ENCODE measurements around the gene NOXO1.

DNA sequence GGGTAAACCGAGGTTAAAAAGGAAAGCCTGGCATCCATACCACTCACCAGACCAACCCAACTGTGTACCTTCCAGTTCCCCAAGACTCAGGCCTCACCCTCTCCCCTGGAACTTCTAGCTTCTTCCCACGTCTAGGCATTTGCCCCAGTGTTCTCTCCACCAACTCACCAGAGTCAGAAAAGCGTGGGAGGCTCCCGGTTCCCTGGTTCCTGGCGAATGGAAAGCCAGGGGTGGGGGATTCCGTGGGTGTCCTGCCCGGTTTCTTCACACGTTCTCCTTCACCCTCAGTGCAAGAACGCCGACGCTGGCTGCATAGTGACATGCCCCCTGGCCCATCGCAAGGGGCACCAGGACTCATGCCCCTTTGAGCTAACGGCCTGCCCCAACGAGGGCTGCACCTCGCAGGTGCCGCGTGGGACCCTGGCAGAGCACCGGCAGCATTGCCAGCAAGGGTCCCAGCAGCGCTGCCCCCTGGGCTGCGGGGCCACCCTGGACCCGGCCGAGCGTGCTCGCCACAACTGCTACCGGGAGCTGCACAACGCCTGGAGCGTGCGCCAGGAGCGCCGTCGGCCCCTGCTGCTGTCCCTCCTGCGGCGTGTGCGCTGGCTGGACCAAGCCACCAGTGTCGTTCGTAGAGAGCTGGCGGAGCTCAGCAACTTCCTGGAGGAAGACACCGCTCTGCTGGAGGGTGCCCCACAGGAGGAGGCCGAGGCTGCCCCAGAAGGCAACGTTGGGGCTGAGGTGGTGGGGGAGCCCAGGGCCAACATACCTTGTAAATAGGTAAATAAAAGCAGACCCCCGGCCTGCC lies 12.9 kb downstream of the NOXO1 start:
- TF ChIP-seq, protein P1, sequence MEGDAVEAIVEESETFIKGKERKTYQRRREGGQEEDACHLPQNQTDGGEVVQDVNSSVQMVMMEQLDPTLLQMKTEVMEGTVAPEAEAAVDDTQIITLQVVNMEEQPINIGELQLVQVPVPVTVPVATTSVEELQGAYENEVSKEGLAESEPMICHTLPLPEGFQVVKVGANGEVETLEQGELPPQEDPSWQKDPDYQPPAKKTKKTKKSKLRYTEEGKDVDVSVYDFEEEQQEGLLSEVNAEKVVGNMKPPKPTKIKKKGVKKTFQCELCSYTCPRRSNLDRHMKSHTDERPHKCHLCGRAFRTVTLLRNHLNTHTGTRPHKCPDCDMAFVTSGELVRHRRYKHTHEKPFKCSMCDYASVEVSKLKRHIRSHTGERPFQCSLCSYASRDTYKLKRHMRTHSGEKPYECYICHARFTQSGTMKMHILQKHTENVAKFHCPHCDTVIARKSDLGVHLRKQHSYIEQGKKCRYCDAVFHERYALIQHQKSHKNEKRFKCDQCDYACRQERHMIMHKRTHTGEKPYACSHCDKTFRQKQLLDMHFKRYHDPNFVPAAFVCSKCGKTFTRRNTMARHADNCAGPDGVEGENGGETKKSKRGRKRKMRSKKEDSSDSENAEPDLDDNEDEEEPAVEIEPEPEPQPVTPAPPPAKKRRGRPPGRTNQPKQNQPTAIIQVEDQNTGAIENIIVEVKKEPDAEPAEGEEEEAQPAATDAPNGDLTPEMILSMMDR (conservative IDR thresholded peaks at IDR 0.05 in 1 of 2, IDR thresholded peaks at IDR 0.05 in 1 of 2; ENCODE audit: extremely low read depth in 1 of 2, insufficient read depth in 1 of 2, low read depth in 1 of 2, low read length in 2 of 2): no peak
- no peak for TF ChIP-seq EZH2 (IDR thresholded peaks at IDR 0.05; ENCODE audit: borderline replicate concordance, low read length)
